IPS DF 4.7 (cell line): ENCODE measurements around the gene NAPSA.
"Not testable (repeated sequence)": the region's sequence is repeated elsewhere in the genome, so short reads cannot be mapped to it uniquely, and the experiment has no call there.

Experiments used
- DNase-seq: peaks from one replicate; pipeline ENCODE4 v3.0.0-alpha.2; 2013; ENCODE audit warnings: low spot score; ENCODE audit errors: extremely low read depth

NAPSA gene

DNA sequence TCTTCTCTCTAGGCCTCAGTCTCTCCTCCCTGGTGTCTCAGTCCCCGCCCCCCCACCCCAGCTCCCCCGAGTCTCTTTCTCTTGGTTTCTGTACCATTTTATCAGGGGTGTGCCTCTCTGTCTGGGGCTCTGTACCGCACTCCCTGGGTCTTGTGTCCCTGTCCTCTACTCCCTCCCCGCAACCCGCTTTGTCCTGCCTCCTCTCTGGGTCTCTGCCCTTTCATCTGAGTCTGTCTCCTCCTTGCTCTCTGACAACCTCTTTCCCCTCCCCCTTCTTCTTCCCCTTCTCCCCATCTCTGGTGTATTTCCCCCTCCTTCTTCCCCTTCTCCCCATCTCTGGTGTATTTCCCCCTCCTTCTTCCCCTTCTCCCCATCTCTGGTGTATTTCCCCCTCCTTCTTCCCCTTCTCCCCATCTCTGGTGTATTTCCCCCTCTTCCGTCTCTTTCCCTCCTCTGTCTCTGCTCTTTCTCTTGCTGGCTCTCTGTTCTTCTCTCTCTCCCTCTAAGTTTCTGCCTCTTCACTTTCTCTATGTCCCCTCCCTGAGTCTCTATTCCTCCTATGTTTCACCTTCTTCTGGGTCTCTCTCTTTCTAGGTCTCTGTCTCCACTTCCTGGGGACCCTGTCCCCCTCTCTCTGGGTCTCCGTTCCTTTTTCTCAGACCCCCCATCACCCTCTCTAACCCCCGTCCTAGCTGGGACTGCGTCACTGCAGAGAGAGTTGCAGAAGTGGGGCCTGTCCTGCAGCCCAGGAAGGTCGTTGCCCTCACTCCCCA is 34.0 kb downstream of the NAPSA start:
- no peak for DNase-seq

- no peak for DNase-seq
Measured at GRCh38 chr19:50330365-50331078, 34.9 kb downstream of the NAPSA start.

DNA sequence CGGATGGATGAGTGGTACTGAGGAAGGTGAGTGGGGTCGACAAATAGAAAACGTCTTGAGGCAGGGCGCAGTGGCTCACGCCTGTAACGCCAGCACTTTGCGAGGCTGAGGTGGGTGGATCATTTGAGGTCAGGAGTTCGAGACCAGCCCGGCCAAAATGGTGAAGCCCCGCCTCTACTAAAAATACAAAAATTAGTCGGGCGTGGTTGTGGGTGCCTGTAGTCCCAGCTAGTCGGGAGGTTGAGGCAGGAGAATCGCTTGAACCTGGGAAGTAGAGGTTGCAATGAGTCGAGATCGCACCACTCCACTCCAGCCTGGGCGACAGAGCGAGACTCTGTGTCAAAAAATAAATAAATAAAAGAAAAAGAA is 35.5 kb downstream of the NAPSA start:
- DNase-seq = not testable (repeated sequence)

DNA sequence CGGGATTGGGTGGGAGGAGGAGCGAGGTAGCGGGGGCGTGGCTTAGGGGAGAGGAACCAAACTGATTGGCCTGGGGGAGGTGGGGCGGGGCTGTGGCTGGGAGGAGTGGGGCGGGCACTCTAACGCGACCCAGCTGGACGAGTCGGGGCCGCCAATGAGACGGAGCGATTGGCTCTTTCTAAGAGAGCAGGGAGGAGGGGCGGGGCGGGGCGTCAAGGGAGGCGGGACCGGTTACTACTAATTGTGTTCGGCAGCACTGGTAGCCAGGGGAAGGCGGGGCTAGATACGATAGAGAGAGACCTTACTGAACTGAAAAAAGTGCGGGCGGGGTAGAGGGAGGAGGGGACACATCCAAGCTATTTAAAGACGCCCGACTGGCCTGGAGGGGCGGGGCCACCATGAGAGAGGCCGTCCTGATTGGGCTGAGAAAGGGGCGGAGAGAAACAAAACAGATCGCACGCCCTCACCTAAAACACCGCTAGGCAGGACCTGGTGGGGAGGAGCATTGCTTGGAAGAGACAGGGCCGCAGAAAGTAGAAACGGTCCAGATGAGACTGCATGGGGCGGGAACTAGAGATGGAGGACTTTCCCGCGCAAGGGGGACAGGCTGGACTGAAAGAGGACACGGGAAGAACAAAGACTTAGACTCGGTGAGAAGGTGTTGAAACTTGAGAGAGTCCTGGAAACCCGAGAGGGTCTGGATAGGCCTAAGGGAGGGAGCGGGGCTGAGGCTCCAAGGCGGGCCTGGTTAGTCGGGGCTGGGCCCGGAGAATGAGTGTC is 36.1 kb downstream of the NAPSA start, which contains the start of gene KCNC3:
TSS of gene KCNC3 (minus strand) at position 232 of the 780 bp plus-strand sequence. CDS start 295 bp downstream, outside the sequence.
- DNase-seq = no peak

- DNase-seq = no peak
Measured at GRCh38 chr19:50328873-50329145, 36.6 kb downstream of the NAPSA start.

GRCh38 chr19:50328224-50328872 is 37.1 kb downstream of the NAPSA start:
- DNase-seq = no peak

DNA sequence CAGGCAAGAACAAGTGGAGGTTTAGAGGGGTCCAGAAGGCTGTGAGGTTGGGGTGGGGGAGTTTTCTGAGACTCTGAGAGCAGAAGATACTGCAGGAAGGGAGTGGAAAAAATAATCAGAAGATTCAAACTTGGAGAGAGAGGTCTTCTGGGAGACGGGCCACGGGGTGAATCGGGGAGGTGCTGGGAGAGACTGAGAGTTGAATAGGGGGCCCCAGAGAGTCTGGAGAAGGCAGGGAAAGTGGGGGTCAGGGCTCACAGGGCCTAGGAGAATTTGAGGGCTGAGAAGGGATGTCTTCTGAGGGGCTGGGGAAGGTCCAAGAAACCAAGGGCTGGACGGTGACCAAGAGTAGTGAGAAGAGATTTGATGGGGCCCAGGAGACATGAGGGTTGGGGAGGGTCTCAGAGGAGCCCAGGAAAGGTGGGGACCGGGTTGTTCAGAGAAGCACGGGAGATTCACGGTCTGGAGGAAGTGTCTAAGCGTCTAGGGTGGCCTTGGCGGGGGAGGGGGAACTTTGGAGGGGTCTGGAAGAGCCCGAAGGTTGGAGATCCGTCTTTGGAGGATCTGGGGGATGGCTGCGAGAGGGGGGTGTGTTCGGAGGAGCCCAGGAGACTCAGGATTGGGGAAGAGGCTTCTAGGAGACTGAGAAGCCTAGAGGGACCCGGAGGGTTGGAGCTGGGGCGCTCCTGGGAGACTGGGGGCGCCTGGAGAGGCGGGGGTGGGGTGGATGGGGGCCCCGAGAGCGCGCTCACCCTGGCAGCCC is 37.8 kb downstream of the NAPSA start:
- DNase-seq = no peak

DNA sequence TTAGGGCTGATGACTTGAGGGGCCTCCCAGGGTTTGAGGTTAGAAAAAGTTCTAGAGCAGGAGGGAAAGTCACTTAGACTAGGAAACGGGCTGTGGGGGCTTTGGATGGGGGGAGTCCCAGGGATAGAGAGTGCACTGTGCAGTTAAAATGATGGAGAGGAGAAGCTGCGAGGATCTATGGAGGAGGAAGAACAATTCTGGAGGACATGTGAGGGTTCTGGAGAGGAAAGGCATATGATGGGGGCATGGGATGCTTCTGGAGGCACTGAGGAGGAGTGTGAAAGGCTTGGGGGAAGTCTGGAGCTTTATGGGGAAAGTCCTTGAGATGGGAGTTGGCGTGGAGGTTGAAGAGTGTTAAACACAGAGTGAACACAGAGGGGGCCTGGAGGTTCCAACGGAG is 38.4 kb downstream of the NAPSA start:
- DNase-seq = no peak

GRCh38 chr19:50326101-50326664 is 39.3 kb downstream of the NAPSA start:
- no peak for DNase-seq

DNA sequence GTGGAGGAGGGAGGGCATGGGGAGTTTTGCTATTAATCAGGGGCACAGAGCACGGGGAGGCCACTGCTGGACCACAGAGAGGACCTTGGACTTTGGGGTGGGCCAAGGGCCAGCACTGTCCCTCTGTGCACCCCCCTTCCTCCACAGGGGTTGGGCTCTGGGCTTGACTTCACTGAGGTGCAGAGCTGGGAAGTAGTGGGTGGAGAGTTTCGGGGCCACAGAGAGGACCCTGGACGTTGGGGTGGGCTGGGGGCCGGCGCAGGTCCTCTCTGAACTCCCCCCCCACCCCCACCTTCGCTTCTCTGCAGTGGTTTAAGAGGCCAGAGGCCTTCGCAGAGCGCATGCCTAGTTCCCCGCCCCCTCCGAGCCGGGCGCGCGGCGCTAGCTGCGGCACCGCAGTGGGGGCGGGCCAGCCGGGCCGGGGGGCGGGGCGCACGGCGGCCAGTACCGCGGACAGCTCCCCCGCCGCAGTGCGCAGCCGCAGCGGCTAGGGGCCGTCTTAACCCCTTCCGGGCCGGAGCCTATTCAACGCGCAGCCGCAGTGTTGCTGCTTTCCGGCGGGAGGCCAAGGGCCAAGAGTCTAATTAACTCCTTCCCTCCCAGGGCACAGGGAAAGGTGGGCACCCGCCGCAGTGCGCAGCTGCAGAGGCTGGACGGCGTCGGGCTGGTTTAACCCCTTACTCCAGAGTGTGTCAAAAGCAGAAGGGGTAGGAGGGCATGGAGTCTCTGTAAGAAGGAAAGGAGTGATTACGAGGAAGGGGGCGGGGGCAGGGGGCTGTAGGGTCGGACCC is 39.9 kb downstream of the NAPSA start:
- DNase-seq = no peak

- no peak for DNase-seq
Measured at GRCh38 chr19:50324331-50324730, 41.1 kb downstream of the NAPSA start.

- no peak for DNase-seq
Measured at GRCh38 chr19:50323782-50324133, 41.7 kb downstream of the NAPSA start.

- DNase-seq = no peak
Measured at GRCh38 chr19:50322931-50323781, 42.3 kb downstream of the NAPSA start.

GRCh38 chr19:50322234-50322633 is 43.2 kb downstream of the NAPSA start:
- no peak for DNase-seq

GRCh38 chr19:50321831-50322230 is 43.6 kb downstream of the NAPSA start:
- no peak for DNase-seq

- DNase-seq = no peak
Measured at GRCh38 chr19:50320596-50320995, 44.8 kb downstream of the NAPSA start.

DNA sequence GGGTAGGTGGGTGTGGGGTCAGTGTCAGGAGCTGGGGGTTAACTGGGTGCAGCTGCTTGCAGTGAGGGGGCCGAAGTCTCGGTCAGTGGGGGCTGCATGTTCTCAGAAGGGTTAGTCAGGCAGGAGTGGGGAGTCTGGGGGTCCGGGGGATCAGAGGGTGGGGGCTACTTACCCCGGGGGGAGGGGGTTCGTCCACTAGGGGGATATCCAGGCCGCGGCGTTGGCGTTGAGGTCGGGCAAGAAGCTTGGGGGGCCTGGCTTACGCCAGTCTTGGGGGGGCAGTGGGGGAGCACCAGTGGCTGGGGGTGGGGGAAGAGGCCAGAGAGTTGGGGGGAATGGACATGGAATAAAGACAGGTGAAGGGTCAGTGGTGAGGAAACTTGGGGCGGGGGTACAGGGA is 45.4 kb downstream of the NAPSA start:
- DNase-seq = no peak

DNA sequence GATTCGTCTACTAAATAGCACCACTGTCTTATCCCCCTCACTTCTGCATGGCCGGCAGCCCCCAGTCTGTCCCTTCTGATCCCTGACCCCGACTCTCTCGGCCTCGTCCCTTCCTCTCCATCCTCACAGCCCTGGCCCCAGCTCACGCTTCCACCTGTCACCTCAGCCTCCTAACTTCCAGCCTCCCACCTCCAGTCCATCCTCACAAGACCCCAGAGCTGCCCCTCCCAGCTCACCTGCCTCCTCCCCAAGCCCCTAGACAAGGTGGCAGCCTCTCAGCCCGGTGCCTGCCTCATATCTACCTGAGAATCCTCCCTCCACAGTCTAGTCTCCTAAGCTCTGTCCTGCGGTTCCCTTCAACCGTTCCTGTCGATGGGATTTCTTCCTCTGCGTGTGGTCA is 46.3 kb downstream of the NAPSA start:
- DNase-seq = no peak

DNA sequence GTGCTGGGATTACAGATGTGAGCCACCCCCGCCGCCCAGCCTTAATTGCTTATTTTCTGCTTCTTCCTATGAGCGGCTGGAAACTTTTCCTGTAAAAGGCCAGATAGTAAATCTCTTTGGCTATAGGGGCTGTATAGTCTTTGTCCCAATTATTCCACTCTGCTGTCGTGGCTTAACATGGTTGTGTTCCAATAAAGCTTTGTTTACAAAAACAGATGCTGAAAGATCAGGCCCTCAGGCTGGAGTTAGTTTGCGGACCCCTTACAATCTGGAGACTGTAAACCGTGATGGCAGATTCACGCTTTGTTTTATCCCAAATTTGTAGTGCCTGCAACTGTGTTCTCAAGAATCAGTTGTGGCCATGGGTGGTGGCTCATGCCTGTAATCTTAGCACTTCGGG is 47.0 kb downstream of the NAPSA start:
- DNase-seq = no peak
